ENCODE results near the gene SDC1. TPM values are rescaled to one million over a fixed set of nuclear protein-coding genes. Genes with fewer than 3 reads are reported as not detected.

The SDC1 gene
- polyA plus RNA-seq, 1 experiment = 17.9 TPM

DNA sequence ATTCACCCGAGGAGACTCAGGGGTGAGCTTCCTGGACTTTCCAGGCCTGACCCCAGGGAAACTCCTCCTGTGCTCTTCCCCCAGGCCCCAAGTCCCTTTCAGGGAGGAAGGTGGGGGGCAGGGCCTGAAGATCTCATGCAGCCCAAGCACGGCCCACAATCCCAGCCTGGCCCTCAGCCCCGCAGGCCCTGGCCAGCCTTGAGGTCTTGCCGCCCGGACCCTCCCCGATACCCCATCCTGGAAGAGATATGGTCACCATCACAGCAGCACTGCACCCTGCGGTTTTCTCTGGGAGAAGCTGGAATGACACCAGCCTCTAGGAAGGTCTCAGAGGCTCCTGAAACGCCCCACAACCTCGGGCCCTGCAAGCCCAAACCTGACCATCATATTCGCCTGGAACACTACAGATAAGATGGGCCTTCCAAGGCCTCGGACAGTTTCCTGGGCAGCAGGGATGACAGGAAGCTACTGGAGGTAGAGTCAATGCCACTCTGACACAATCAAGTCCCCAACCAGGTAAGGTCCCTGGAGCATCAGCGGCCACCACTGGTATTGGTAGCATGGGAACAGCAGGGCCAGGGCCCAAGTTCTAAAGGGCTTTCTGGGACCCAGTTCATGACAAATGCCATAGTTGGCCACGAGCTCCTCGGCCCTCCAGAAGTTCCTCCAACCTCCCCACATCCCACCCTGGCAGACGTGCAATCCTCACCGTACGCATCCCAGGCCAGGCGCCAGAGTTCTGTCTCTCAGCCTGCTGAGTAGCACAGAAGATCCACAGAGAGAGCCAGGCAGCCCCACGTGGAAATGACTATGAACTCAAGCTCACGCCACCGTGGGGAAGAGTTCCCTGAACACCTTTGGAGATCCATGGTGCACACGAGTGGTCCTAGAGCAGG is 8.6 kb downstream of the SDC1 start:
- ChIA-PET CTCF (no interaction called here), POLR2A (no interaction called here)
- no peak for DNase-seq (ENCODE audit: low read depth, low spot score)
- H3K27ac ChIP-seq (ENCODE audit: low read depth, low read length) = no peak overlapping the region
- H3K4me3 ChIP-seq (ENCODE audit: low read depth, low read length) = no peak overlapping the region
- H3K27me3 ChIP-seq (ENCODE audit: control insufficient read depth, insufficient read depth, low read length) = no peaks in the 10 kb centered on the region
- H3K9me3 ChIP-seq (ENCODE audit: control insufficient read depth, insufficient read depth, low read length) = no peaks in the 10 kb centered on the region
- TF ChIP-seq, protein P1, sequence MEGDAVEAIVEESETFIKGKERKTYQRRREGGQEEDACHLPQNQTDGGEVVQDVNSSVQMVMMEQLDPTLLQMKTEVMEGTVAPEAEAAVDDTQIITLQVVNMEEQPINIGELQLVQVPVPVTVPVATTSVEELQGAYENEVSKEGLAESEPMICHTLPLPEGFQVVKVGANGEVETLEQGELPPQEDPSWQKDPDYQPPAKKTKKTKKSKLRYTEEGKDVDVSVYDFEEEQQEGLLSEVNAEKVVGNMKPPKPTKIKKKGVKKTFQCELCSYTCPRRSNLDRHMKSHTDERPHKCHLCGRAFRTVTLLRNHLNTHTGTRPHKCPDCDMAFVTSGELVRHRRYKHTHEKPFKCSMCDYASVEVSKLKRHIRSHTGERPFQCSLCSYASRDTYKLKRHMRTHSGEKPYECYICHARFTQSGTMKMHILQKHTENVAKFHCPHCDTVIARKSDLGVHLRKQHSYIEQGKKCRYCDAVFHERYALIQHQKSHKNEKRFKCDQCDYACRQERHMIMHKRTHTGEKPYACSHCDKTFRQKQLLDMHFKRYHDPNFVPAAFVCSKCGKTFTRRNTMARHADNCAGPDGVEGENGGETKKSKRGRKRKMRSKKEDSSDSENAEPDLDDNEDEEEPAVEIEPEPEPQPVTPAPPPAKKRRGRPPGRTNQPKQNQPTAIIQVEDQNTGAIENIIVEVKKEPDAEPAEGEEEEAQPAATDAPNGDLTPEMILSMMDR (IDR thresholded peaks at IDR 0.05; ENCODE audit: low read depth, low read length) = no peak

DNA sequence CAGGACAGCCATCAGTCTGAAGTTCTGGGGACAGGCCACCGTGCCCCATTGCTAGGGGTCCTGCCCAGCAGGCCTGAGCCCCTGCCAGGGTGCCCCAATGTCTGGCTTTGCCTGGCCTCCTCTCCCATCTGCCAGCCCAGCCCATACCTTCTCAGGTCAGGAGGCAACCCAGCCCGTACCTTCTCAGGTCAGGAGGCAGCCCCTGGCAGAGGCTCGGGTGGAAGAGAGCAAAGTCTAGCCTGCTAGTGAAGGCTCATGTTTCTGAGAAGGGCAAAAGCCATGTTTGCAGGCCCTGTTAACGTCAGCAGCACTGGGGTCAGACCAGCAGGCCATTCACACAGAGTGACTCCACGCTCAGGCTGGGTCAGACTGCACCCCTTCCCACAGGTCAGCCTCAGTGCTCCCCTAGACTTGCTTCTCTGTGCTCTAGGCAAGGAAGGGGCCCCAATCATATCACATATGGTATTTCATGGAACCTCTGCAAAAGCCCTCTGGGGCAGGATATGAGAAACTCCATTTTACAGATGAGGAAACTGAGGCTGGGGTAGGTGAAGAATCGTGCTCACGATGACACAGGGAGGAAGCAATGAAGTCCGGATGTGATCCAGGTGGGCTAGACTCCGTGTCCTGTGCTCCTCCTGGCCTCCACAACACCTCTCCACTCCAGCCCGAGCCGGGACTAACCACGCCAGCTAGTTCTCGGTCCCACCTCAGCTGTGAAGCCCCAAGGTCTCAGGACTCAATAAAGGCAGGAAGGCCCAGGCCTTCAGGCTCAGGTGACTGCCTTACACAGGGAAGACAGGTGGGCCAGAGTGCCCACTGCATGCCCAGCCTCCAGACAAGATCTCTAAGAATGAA is 9.5 kb downstream of the SDC1 start:
- ChIA-PET POLR2A (no interaction called here), CTCF (interaction anchor here (1.3 kb wide), 1 partner anchor 10 kb away, joined by 5 read pairs; the partner anchor contains the start of gene SDC1)
- Histone ChIP-seq H3K4me3 (ENCODE audit: low read depth, low read length) (no peak overlapping the region), H3K9me3 (ENCODE audit: control insufficient read depth, insufficient read depth, low read length) (no peaks in the 10 kb centered on the region), H3K27ac (ENCODE audit: low read depth, low read length) (no peak overlapping the region), H3K27me3 (ENCODE audit: control insufficient read depth, insufficient read depth, low read length) (no peaks in the 10 kb centered on the region)
- DNase-seq (ENCODE audit: low read depth, low spot score) = no peak
- TF ChIP-seq, protein P1 (IDR thresholded peaks at IDR 0.05; ENCODE audit: low read depth, low read length) = no peak

- Histone ChIP-seq H3K27me3 (ENCODE audit: control insufficient read depth, insufficient read depth, low read length) (no peaks in the 10 kb centered on the region), H3K9me3 (ENCODE audit: control insufficient read depth, insufficient read depth, low read length) (no peaks in the 10 kb centered on the region), H3K27ac (ENCODE audit: low read depth, low read length) (no peak overlapping the region), H3K4me3 (ENCODE audit: low read depth, low read length) (no peak overlapping the region)
- CTCF ChIA-PET = interaction anchor here (1.1 to 1.3 kb wide), 2 partner anchors 9 to 10 kb away, joined by 3 to 5 read pairs; partner anchors contain the start of gene SDC1
- POLR2A ChIA-PET = no interaction called here
- TF ChIP-seq, protein P1 (IDR thresholded peaks at IDR 0.05; ENCODE audit: low read depth, low read length) = no peak
- no peak for DNase-seq (ENCODE audit: low read depth, low spot score)
These were observed 10.3 kb downstream of the SDC1 start for GRCh38 chr2:20214566-20215182.

DNA sequence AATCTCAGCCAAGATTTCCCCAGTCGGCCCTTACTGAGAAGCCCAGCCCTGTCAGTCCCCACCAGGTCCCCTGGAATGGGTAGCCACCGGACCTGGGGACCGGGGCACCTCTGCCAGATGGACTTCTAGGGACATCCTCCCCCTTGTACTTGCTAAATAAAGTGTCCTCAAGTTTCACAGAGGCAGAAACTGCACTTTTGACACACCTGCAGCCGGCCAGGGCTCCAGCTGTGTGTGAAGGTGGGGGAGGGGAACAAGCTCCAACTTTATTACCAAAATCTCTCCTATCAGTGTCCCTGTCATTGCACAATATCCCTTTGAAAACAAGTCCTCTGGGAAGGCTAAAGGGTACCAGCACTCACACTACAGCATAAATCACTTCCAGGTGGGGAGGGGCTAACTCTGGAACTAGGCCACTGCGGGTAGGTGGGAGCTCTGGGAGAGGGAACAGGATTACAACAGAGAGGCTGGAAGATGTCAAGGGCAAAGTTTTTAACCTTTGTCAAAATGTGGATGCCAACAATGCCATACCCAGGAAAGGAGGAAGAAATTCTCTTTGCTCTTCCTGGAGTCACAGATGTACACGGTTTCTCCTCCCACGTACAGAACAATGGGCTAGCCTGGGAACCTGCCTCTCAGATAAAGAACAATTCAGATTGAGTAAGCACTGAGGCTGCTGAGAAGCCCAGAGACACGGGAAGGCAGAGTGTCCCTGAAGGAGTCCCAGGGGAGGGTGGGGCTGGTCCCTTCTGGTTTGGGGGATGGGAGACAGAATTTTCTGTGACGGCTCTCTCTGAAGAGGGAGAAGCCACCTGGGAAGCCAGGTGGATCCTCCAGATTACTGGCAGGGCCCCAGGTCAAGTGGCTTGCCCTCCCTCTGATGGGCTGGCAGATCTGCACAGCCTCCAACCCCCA is 11.0 kb downstream of the SDC1 start:
- TF ChIP-seq, protein P1 (IDR thresholded peaks at IDR 0.05; ENCODE audit: low read depth, low read length) = no peak
- ChIA-PET POLR2A (no interaction called here), CTCF (interaction anchor here (1.1 to 1.3 kb wide), 2 partner anchors 10 to 11 kb away, joined by 3 to 5 read pairs; partner anchors contain the start of gene SDC1)
- Histone ChIP-seq H3K9me3 (ENCODE audit: control insufficient read depth, insufficient read depth, low read length) (no peaks in the 10 kb centered on the region), H3K27ac (ENCODE audit: low read depth, low read length) (no peak overlapping the region), H3K27me3 (ENCODE audit: control insufficient read depth, insufficient read depth, low read length) (no peaks in the 10 kb centered on the region), H3K4me3 (ENCODE audit: low read depth, low read length) (no peak overlapping the region)
- no peak for DNase-seq (ENCODE audit: low read depth, low spot score)
